OCI-LY3 (cell line): Measurements from ENCODE around the gene KRT1.
"Not testable (repeated sequence)": the region's sequence is repeated elsewhere in the genome, so short reads cannot be mapped to it uniquely, and the experiment has no call there.

ENCODE experiments used
- H2AFZ ChIP-seq: fragments of 200-600, 300-600 bp; shearing (Covaris generic); 2 replicates; pipeline ENCODE4 v1.6.0; 2014; ENCODE audit warnings: antibody characterized with exemption, low read depth, low read length
- H3K27ac ChIP-seq: fragments of 200-600, 300-600 bp; sonication (generic); 2 replicates; pipeline ENCODE4 v1.5.1; 2014; ENCODE audit warnings: mild to moderate bottlenecking, low read length, moderate library complexity, mixed read lengths
- H3K27me3 ChIP-seq: fragments of 200-600, 300-600 bp; sonication (generic); 2 replicates; pipeline ENCODE4 v1.6.1; 2014; ENCODE audit warnings: low read depth, low read length, mixed read lengths
- H3K36me3 ChIP-seq: fragments of 200-600, 300-600 bp; sonication (generic); replicated peaks from 2 replicates; pipeline ENCODE3; 2014; ENCODE audit warnings: low read depth, low read length, mixed read lengths
- H3K4me1 ChIP-seq: fragments of 300-600, 200-600 bp; sonication (generic); 2 replicates; pipeline ENCODE4 v1.6.1; 2014; ENCODE audit warnings: low read length, mixed read lengths
- H3K4me2 ChIP-seq: fragments of 200-600, 300-600 bp; sonication (generic); 2 replicates; pipeline ENCODE4 v1.6.1; 2014; ENCODE audit warnings: low read length, mixed read lengths
- H3K4me3 ChIP-seq: fragments of 300-600, 200-600 bp; sonication (generic); 2 replicates; pipeline ENCODE4 v1.5.1; 2014; ENCODE audit warnings: antibody characterized with exemption, mild to moderate bottlenecking, low read length, moderate library complexity
- H3K79me2 ChIP-seq: fragments of 300-600, 200-600 bp; shearing (Covaris generic); 2 replicates; pipeline ENCODE4 v1.6.1; 2014; ENCODE audit warnings: mild to moderate bottlenecking, low read length, mixed read lengths
- H3K9ac ChIP-seq: fragments of 300-600, 200-600 bp; shearing (Covaris generic); 2 replicates; pipeline ENCODE4 v1.6.0; 2014; ENCODE audit warnings: mild to moderate bottlenecking, low read length, moderate library complexity
- H3K9me3 ChIP-seq: fragments of 200-600, 300-600 bp; shearing (Covaris generic); 2 replicates; pipeline ENCODE4 v1.6.1; 2014; ENCODE audit warnings: low read length, mixed read lengths; ENCODE audit not compliant: insufficient read depth
- H4K20me1 ChIP-seq: fragments of 200-600, 300-600 bp; sonication (generic); 2 replicates; pipeline ENCODE4 v1.6.1; 2016; ENCODE audit warnings: low read length, mixed read lengths; ENCODE audit not compliant: insufficient read depth
- EZH2phosphoT487 ChIP-seq: fragments of 200-600 bp; shearing (Covaris generic); IDR thresholded peaks from 2 replicates; pipeline ENCODE4 v1.6.1; 2018; ENCODE audit warnings: antibody characterized with exemption, mixed run types, low read depth
- TF ChIP-seq, protein P1 (sequence below): fragments of 200-600, 300-600 bp; sonication (generic); IDR thresholded peaks from 2 replicates; pipeline ENCODE4 v1.5.1; 2014; ENCODE audit warnings: antibody characterized with exemption, low read length, low read depth

Gene KRT1

GRCh38 chr12:52713960-52714886, 34.0 kb upstream of the KRT1 start:
- no peaks in the 10 kb centered on the region for H4K20me1 ChIP-seq
- no peak overlapping the region for H3K27ac ChIP-seq
- no peak for TF ChIP-seq EZH2phosphoT487
- TF ChIP-seq, protein P1, sequence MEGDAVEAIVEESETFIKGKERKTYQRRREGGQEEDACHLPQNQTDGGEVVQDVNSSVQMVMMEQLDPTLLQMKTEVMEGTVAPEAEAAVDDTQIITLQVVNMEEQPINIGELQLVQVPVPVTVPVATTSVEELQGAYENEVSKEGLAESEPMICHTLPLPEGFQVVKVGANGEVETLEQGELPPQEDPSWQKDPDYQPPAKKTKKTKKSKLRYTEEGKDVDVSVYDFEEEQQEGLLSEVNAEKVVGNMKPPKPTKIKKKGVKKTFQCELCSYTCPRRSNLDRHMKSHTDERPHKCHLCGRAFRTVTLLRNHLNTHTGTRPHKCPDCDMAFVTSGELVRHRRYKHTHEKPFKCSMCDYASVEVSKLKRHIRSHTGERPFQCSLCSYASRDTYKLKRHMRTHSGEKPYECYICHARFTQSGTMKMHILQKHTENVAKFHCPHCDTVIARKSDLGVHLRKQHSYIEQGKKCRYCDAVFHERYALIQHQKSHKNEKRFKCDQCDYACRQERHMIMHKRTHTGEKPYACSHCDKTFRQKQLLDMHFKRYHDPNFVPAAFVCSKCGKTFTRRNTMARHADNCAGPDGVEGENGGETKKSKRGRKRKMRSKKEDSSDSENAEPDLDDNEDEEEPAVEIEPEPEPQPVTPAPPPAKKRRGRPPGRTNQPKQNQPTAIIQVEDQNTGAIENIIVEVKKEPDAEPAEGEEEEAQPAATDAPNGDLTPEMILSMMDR, result no peak
- H3K36me3 ChIP-seq, result no peaks in the 10 kb centered on the region
- no peak overlapping the region for H3K4me3 ChIP-seq
- H3K9me3 ChIP-seq, result no peaks in the 10 kb centered on the region
- peaks cover 5% of the 10 kb centered on the region; the same call in 1 of the 2 replicates for H3K27me3 ChIP-seq
- no peaks in the 10 kb centered on the region for H3K4me1 ChIP-seq
- no peaks in the 10 kb centered on the region for H3K79me2 ChIP-seq
- no peak overlapping the region for H3K4me2 ChIP-seq
- no peak overlapping the region for H2AFZ ChIP-seq
- H3K9ac ChIP-seq, result no peak overlapping the region

DNA sequence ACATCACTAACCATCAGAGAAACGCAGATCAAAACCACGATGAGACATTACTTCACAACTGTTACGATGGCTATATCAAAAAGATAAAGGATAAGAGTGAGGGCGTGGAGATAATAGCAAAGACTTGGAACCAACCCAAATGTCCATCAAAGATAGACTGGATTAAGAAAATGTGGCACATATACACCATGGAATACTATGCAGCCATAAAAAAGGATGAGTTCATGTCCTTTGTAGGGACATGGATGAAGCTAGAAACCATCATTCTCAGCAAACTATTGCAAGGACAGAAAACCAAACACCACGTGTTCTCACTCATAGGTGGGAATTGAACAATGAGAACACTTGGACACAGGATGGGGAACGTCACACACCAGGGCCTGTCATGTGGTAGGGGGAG, 31.9 kb upstream of the KRT1 start:
- H3K9ac ChIP-seq, result not testable (repeated sequence)

DNA sequence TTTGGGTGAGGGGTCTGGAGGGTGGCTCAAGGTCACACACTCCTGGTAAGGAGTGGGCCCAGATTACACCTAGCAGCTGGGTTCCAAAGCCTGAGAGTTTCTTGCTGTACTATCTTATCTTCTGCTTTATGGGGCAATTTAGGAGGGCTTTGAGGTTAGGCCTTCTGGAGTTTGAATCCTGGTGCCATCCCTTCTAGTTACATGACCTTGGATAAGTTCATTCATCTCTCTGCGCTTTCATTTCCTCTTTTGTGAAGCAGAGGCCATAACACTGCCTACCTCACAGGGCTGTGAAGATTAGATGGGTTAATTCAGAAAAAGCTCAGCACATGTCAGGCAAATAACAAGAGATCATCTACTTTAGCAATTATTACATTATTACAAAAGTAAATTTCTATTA, 30.5 kb upstream of the KRT1 start:
- no peaks in the 10 kb centered on the region for H3K9me3 ChIP-seq
- H3K27me3 ChIP-seq, result peaks cover 4% of the 10 kb centered on the region; the same call in 1 of the 2 replicates
- no peak overlapping the region for H2AFZ ChIP-seq
- H3K27ac ChIP-seq, result no peak overlapping the region
- H3K79me2 ChIP-seq, result no peaks in the 10 kb centered on the region
- H4K20me1 ChIP-seq, result no peaks in the 10 kb centered on the region
- H3K4me1 ChIP-seq, result no peaks in the 10 kb centered on the region
- H3K36me3 ChIP-seq, result no peaks in the 10 kb centered on the region
- H3K9ac ChIP-seq, result no peak overlapping the region
- TF ChIP-seq, protein P1, result no peak
- TF ChIP-seq EZH2phosphoT487, result no peak
- no peak overlapping the region for H3K4me3 ChIP-seq
- no peak overlapping the region for H3K4me2 ChIP-seq

More for the DNA sequence above, 31.9 kb upstream of the KRT1 start:
- not testable (repeated sequence) for H3K4me2 ChIP-seq, H3K9me3 ChIP-seq, H3K4me3 ChIP-seq, H3K4me1 ChIP-seq, H2AFZ ChIP-seq, H3K27me3 ChIP-seq, H3K79me2 ChIP-seq, H4K20me1 ChIP-seq, H3K36me3 ChIP-seq, H3K27ac ChIP-seq

DNA sequence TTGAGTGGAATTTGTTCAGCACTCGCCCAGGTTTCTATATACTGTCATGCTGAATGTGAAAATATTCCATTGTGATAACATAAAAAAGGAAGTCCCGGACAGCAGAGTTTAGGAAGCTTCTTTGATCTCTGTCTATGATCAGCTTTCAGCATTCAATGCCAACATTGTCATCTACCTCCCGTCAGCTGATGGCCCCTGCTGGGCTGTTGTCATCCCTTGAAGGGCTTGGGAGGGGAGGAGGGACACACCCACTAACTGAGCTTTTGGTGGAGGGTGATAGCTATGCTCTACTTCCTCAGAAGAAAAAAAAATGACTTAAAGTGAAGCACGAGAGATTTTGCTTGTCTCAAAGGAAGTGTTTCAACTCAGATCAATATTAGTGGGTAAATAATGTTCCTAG, 27.8 kb upstream of the KRT1 start:
- Histone ChIP-seq H2AFZ (no peak overlapping the region), H3K27ac (no peak overlapping the region), H3K27me3 (peaks cover 12% of the 10 kb centered on the region), H3K9me3 (no peaks in the 10 kb centered on the region), H4K20me1 (no peaks in the 10 kb centered on the region), H3K79me2 (no peaks in the 10 kb centered on the region), H3K4me3 (no peak overlapping the region), H3K9ac (no peak overlapping the region), H3K4me1 (no peaks in the 10 kb centered on the region), H3K36me3 (no peaks in the 10 kb centered on the region), H3K4me2 (no peak overlapping the region)
- no peak for TF ChIP-seq EZH2phosphoT487

DNA sequence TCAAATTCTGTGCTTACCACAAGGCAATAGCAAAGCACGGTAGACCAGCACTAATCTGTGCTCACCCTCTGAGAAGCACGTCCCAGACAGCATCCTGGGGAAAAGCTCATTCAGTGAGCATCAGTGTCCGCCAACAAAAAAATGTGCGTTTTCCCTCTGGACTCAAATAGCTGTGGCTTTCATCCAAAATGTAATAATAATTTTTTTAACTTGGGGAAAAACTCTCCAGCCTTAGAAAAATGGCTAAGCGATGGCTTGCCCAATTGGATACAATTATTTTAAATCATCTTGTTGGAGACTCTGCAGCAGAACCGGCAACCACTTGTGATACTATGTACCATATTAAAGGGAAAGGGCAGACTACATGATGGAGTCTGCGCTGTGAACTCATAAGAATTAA, 24.3 kb upstream of the KRT1 start:
- Histone ChIP-seq H3K36me3 (no peaks in the 10 kb centered on the region), H3K9me3 (no peaks in the 10 kb centered on the region), H3K79me2 (no peaks in the 10 kb centered on the region), H2AFZ (no peak overlapping the region), H3K9ac (no peak overlapping the region), H3K27me3 (peaks cover 12% of the 10 kb centered on the region), H3K4me1 (no peaks in the 10 kb centered on the region), H3K4me3 (no peak overlapping the region), H3K27ac (no peak overlapping the region), H3K4me2 (no peak overlapping the region), H4K20me1 (no peaks in the 10 kb centered on the region)
- TF ChIP-seq EZH2phosphoT487, result no peak
- TF ChIP-seq, protein P1, result no peak
